ENCODE data around the gene MTPN.

Gene MTPN

GRCh38 chr7:135957627-135958026 lies 19.5 kb downstream of the MTPN start:
- no peak for TF ChIP-seq CTCF (IDR thresholded peaks at IDR 0.05; ENCODE audit: low read depth, low read length)
- H3K36me3 ChIP-seq: 0 out of 2 replicates have a peak, but pooled peaks cover 4% of the 10 kb centered on the region

GRCh38 chr7:135956393-135956792 lies 20.8 kb downstream of the MTPN start:
- peaks cover 6% of the 10 kb centered on the region; the same call in 1 of the 2 replicates for H3K36me3 ChIP-seq
- no peak overlapping the region for H3K4me3 ChIP-seq (ENCODE audit: low read depth, low read length)
- H3K27me3 ChIP-seq: no peaks in the 10 kb centered on the region
- DNase-seq: no peak
- peaks cover 9% of the 10 kb centered on the region for H3K4me1 ChIP-seq
- no peak for TF ChIP-seq CTCF (IDR thresholded peaks at IDR 0.05; ENCODE audit: low read depth, low read length)
- no peaks in the 10 kb centered on the region for H3K9me3 ChIP-seq

More at GRCh38 chr7:135957627-135958026, 19.5 kb downstream of the MTPN start:
- Histone ChIP-seq H3K4me1 (peaks cover 9% of the 10 kb centered on the region), H3K27me3 (no peaks in the 10 kb centered on the region), H3K9me3 (no peaks in the 10 kb centered on the region), H3K4me3 (ENCODE audit: low read depth, low read length) (no peak overlapping the region)
- DNase-seq: no peak

GRCh38 chr7:135950972-135951371 lies 26.2 kb downstream of the MTPN start:
- no peak for DNase-seq
- no peak for TF ChIP-seq CTCF (IDR thresholded peaks at IDR 0.05; ENCODE audit: low read depth, low read length)
- Histone ChIP-seq H3K9me3 (no peaks in the 10 kb centered on the region), H3K4me1 (no peaks in the 10 kb centered on the region), H3K4me3 (ENCODE audit: low read depth, low read length) (no peak overlapping the region), H3K36me3 (peaks cover 25% of the 10 kb centered on the region), H3K27me3 (no peaks in the 10 kb centered on the region)

GRCh38 chr7:135950429-135950828 lies 26.7 kb downstream of the MTPN start:
- Histone ChIP-seq H3K4me3 (ENCODE audit: low read depth, low read length) (no peak overlapping the region), H3K27me3 (no peaks in the 10 kb centered on the region), H3K36me3 (peaks cover 25% of the 10 kb centered on the region), H3K4me1 (no peaks in the 10 kb centered on the region), H3K9me3 (no peaks in the 10 kb centered on the region)
- no peak for TF ChIP-seq CTCF (IDR thresholded peaks at IDR 0.05; ENCODE audit: low read depth, low read length)
- no peak for DNase-seq

GRCh38 chr7:135946289-135947055 lies 30.7 kb downstream of the MTPN start:
- no peak for TF ChIP-seq CTCF (IDR thresholded peaks at IDR 0.05; ENCODE audit: low read depth, low read length)
- H3K27me3 ChIP-seq: no peaks in the 10 kb centered on the region
- no peaks in the 10 kb centered on the region for H3K9me3 ChIP-seq
- DNase-seq: no peak
- H3K36me3 ChIP-seq: peaks cover 20% of the 10 kb centered on the region
- no peak overlapping the region for H3K4me3 ChIP-seq (ENCODE audit: low read depth, low read length)
- H3K4me1 ChIP-seq: no peaks in the 10 kb centered on the region

GRCh38 chr7:135944753-135945152 lies 32.4 kb downstream of the MTPN start:
- H3K36me3 ChIP-seq: peaks cover 3% of the 10 kb centered on the region
- DNase-seq: no peak
- no peak for TF ChIP-seq CTCF (IDR thresholded peaks at IDR 0.05; ENCODE audit: low read depth, low read length)
- H3K27me3 ChIP-seq: no peaks in the 10 kb centered on the region
- no peaks in the 10 kb centered on the region for H3K9me3 ChIP-seq
- no peak overlapping the region for H3K4me3 ChIP-seq (ENCODE audit: low read depth, low read length)
- H3K4me1 ChIP-seq: no peaks in the 10 kb centered on the region

Data from BE2C (cell line).